Liver (tissue), 3 donors: ENCODE measurements around the gene RASAL2.

Source experiments
- EGR1 ChIP-seq, 2 donors: IDR thresholded peaks; 2 replicates each; pipeline ENCODE4 v1.6.1; 2016 to 2018; ENCODE audit warnings: antibody characterized with exemption in 2 of 2, low read depth in 2 of 2
- GABPA ChIP-seq, 2 donors: IDR thresholded peaks in 1 of 2; conservative IDR thresholded peaks in 1 of 2; 2 replicates each; pipeline ENCODE4 v1.6.1; 2016; ENCODE audit warnings: antibody characterized with exemption in 2 of 2, mild to moderate bottlenecking in 1 of 2, moderate library complexity in 1 of 2
- JUND ChIP-seq, 2 donors: IDR thresholded peaks; 2 replicates each; pipeline ENCODE4 v1.6.1; 2016; ENCODE audit warnings: antibody characterized with exemption in 2 of 2
- NR2F2 ChIP-seq: IDR thresholded peaks from 2 replicates; pipeline ENCODE4 v1.6.1; 2016; ENCODE audit warnings: antibody characterized with exemption
- RAD21 ChIP-seq, 2 donors: IDR thresholded peaks; 2 replicates each; pipeline ENCODE4 v1.6.1; 2016; ENCODE audit warnings: antibody characterized with exemption in 2 of 2, mild to moderate bottlenecking in 2 of 2
- RXRA ChIP-seq, 2 donors: IDR thresholded peaks; 2 replicates each; pipeline ENCODE4 v1.6.1; 2017 to 2018; ENCODE audit warnings: antibody characterized with exemption in 2 of 2, mild to moderate bottlenecking in 1 of 2
- SP1 ChIP-seq: IDR thresholded peaks from 2 replicates; pipeline ENCODE4 v1.6.1; 2018; ENCODE audit warnings: antibody characterized with exemption, mild to moderate bottlenecking
- TAF1 ChIP-seq: conservative IDR thresholded peaks from 2 replicates; pipeline ENCODE4 v1.6.1; 2016; ENCODE audit warnings: antibody characterized with exemption, mild to moderate bottlenecking
- YY1 ChIP-seq: IDR thresholded peaks from 2 replicates; pipeline ENCODE4 v1.6.1; 2016; ENCODE audit warnings: antibody characterized with exemption, mild to moderate bottlenecking
- TF ChIP-seq, protein P1 (sequence below): fragments of 150-350 bp; IDR thresholded peaks from 2 replicates; pipeline ENCODE4 v1.5.1; 2017; ENCODE audit warnings: improper control_type of control experiment, low read depth, low read length; ENCODE audit not compliant: missing input control
- TF ChIP-seq, protein P2 (sequence below): IDR thresholded peaks from 2 replicates; pipeline ENCODE4 v1.6.1; 2016; ENCODE audit warnings: antibody characterized with exemption
- TF ChIP-seq, protein P3 (sequence below): IDR thresholded peaks from 2 replicates; pipeline ENCODE4 v1.6.1; 2016; ENCODE audit warnings: antibody characterized with exemption
- TF ChIP-seq, protein P4 (sequence below): IDR thresholded peaks from 2 replicates; pipeline ENCODE4 v1.6.1; 2016; ENCODE audit warnings: antibody characterized with exemption, mild to moderate bottlenecking
- TF ChIP-seq, protein P5 (sequence below): IDR thresholded peaks from 2 replicates; pipeline ENCODE4 v1.6.1; 2016; ENCODE audit warnings: antibody characterized with exemption
- donor health status: healthy.
- donor health status: healthy.

DNA sequence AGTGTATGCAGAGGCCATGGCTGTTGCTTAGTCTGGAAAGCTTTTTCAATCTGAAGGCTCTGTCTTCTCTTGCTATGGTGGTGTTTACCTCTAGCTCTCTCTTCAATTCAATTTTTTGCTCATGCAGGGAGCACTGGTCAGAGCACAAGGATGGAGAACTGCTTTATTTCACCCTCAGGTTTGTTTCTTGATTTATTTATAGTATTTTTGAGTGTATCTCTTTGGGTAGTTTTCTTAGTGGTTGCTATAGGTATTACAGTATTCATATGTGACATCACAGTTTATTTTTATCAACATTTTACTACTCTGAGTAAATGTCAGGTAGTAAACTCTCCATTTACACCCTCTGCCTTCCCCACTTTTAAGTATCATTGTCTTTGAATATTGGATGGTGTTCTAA lies 147.9 kb downstream of the RASAL2 start:
- TF ChIP-seq, protein P1, sequence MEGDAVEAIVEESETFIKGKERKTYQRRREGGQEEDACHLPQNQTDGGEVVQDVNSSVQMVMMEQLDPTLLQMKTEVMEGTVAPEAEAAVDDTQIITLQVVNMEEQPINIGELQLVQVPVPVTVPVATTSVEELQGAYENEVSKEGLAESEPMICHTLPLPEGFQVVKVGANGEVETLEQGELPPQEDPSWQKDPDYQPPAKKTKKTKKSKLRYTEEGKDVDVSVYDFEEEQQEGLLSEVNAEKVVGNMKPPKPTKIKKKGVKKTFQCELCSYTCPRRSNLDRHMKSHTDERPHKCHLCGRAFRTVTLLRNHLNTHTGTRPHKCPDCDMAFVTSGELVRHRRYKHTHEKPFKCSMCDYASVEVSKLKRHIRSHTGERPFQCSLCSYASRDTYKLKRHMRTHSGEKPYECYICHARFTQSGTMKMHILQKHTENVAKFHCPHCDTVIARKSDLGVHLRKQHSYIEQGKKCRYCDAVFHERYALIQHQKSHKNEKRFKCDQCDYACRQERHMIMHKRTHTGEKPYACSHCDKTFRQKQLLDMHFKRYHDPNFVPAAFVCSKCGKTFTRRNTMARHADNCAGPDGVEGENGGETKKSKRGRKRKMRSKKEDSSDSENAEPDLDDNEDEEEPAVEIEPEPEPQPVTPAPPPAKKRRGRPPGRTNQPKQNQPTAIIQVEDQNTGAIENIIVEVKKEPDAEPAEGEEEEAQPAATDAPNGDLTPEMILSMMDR: no peak
- TF ChIP-seq, protein P2, sequence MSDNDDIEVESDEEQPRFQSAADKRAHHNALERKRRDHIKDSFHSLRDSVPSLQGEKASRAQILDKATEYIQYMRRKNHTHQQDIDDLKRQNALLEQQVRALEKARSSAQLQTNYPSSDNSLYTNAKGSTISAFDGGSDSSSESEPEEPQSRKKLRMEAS: no peak
- TF ChIP-seq RAD21 (IDR thresholded peaks at IDR 0.05) (no peak), NR2F2 (no peak), GABPA (IDR thresholded peaks at IDR 0.05 in 1 of 2, conservative IDR thresholded peaks at IDR 0.05 in 1 of 2) (no peak), YY1 (no peak), SP1 (no peak), RXRA (IDR thresholded peaks at IDR 0.05) (no peak), JUND (IDR thresholded peaks at IDR 0.05) (no peak), EGR1 (IDR thresholded peaks at IDR 0.05; ENCODE audit: low read depth in 2 of 2) (no peak), TAF1 (no peak)
- TF ChIP-seq, protein P3, sequence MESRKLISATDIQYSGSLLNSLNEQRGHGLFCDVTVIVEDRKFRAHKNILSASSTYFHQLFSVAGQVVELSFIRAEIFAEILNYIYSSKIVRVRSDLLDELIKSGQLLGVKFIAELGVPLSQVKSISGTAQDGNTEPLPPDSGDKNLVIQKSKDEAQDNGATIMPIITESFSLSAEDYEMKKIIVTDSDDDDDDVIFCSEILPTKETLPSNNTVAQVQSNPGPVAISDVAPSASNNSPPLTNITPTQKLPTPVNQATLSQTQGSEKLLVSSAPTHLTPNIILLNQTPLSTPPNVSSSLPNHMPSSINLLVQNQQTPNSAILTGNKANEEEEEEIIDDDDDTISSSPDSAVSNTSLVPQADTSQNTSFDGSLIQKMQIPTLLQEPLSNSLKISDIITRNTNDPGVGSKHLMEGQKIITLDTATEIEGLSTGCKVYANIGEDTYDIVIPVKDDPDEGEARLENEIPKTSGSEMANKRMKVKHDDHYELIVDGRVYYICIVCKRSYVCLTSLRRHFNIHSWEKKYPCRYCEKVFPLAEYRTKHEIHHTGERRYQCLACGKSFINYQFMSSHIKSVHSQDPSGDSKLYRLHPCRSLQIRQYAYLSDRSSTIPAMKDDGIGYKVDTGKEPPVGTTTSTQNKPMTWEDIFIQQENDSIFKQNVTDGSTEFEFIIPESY: no peak
- TF ChIP-seq, protein P4, sequence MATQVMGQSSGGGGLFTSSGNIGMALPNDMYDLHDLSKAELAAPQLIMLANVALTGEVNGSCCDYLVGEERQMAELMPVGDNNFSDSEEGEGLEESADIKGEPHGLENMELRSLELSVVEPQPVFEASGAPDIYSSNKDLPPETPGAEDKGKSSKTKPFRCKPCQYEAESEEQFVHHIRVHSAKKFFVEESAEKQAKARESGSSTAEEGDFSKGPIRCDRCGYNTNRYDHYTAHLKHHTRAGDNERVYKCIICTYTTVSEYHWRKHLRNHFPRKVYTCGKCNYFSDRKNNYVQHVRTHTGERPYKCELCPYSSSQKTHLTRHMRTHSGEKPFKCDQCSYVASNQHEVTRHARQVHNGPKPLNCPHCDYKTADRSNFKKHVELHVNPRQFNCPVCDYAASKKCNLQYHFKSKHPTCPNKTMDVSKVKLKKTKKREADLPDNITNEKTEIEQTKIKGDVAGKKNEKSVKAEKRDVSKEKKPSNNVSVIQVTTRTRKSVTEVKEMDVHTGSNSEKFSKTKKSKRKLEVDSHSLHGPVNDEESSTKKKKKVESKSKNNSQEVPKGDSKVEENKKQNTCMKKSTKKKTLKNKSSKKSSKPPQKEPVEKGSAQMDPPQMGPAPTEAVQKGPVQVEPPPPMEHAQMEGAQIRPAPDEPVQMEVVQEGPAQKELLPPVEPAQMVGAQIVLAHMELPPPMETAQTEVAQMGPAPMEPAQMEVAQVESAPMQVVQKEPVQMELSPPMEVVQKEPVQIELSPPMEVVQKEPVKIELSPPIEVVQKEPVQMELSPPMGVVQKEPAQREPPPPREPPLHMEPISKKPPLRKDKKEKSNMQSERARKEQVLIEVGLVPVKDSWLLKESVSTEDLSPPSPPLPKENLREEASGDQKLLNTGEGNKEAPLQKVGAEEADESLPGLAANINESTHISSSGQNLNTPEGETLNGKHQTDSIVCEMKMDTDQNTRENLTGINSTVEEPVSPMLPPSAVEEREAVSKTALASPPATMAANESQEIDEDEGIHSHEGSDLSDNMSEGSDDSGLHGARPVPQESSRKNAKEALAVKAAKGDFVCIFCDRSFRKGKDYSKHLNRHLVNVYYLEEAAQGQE: no peak
- TF ChIP-seq, protein P5, sequence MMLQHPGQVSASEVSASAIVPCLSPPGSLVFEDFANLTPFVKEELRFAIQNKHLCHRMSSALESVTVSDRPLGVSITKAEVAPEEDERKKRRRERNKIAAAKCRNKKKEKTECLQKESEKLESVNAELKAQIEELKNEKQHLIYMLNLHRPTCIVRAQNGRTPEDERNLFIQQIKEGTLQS: no peak
